Panc1 (cell line): ENCODE data around the gene TCF15. TPM values are rescaled to one million over a fixed set of nuclear protein-coding genes. Genes with fewer than 3 reads are reported as not detected.

ENCODE experiments used
- ATAC-seq: fragments of 200-7000 bp; cut with Tn5 transposase; 2 replicates; pipeline ENCODE4 v1.9.1; 2020; ENCODE audit warnings: mild to moderate bottlenecking, moderate library complexity
- BruUV-seq: library from RNA; stranded (reverse); fragments of 400-500 nt; replicated peaks from 2 replicates; lab custom pipeline; 2021; lab: Mats Ljungman, UMichigan
- CTCF ChIA-PET: fragments of 300-600 bp; sonication (Branson Sonifier 250); formaldehyde crosslinking; loops from one replicate; lab custom pipeline; 2022; ENCODE audit warnings: antibody characterized with exemption; lab: Charles Lee
- POLR2A ChIA-PET: fragments of 300-600 bp; sonication (Branson Sonifier 250); formaldehyde crosslinking; loops from one replicate; lab custom pipeline; 2022; ENCODE audit warnings: antibody characterized with exemption; lab: Charles Lee
- DNase-seq: peaks from one replicate; pipeline ENCODE4 v3.0.0-alpha.2; 2010; ENCODE audit warnings: low read depth, low spot score
- H3K27ac ChIP-seq: 2 replicates; pipeline ENCODE4 v1.5.1; 2011; ENCODE audit warnings: mild to moderate bottlenecking, low read length, inconsistent platforms
- H3K27me3 ChIP-seq: fragments of 200-500 bp; sonication (Bioruptor generic); 2 replicates; pipeline ENCODE4 v1.6.0; 2014; ENCODE audit warnings: low read length, inconsistent platforms; ENCODE audit not compliant: control insufficient read depth, insufficient read depth
- H3K36me3 ChIP-seq: fragments of 200-500 bp; sonication (Bioruptor generic); 2 replicates; pipeline ENCODE4 v1.5.1; 2014; ENCODE audit warnings: inconsistent platforms, mild to moderate bottlenecking, low read length, moderate library complexity; ENCODE audit not compliant: control insufficient read depth, insufficient read depth
- H3K4me1 ChIP-seq: 2 replicates; pipeline ENCODE4 v1.5.1; 2011; ENCODE audit warnings: inconsistent platforms, mild to moderate bottlenecking, low read length, moderate library complexity; ENCODE audit not compliant: control insufficient read depth, insufficient read depth
- H3K4me3 ChIP-seq, 2 experiments: 2 replicates each; pipeline ENCODE4 v1.5.1; 2011 to 2012; ENCODE audit warnings: low read depth in 2 of 2, low read length in 2 of 2, mild to moderate bottlenecking in 2 of 2, inconsistent platforms in 1 of 2, moderate library complexity in 1 of 2
- H3K9me3 ChIP-seq: fragments of 200-500 bp; sonication (Bioruptor generic); 2 replicates; pipeline ENCODE4 v1.5.1; 2014; ENCODE audit warnings: low read depth, mild to moderate bottlenecking, inconsistent platforms, low read length, moderate library complexity; ENCODE audit not compliant: control insufficient read depth, insufficient read depth
- CTCF ChIP-seq: fragments of 450-650 bp; IDR thresholded peaks from 2 replicates; pipeline ENCODE4 v1.5.1; 2017; ENCODE audit warnings: mild to moderate bottlenecking
- POLR2AphosphoS5 ChIP-seq: IDR thresholded peaks from 2 replicates; pipeline ENCODE4 v1.6.1; 2012; ENCODE audit warnings: mild to moderate bottlenecking, low read depth, low read length, moderate library complexity
- SIN3A ChIP-seq: IDR thresholded peaks from 2 replicates; pipeline ENCODE4 v1.6.1; 2012; ENCODE audit warnings: low read depth, mild to moderate bottlenecking, low read length, moderate library complexity, borderline replicate concordance; ENCODE audit not compliant: insufficient read depth
- TCF7L2 ChIP-seq: IDR thresholded peaks from 2 replicates; pipeline ENCODE4 v1.6.1; 2011; ENCODE audit warnings: mild to moderate bottlenecking, low read depth, low read length, inconsistent platforms
- in situ Hi-C: cut with HindIII; loops from 2 replicates; pipeline ENCODE4 v1.10.0; 2016; ENCODE audit warnings: low sequenced_read_pairs, low pct_unique_long_range_greater_than_20kb
- intact Hi-C: fragments of 100-400 bp; cut with micrococcal nuclease; formaldehyde crosslinking; loops from one replicate; pipeline ENCODE4 v1.10.0; 2022; ENCODE audit not compliant: unreplicated experiment
- total RNA-seq: library from RNA; stranded (reverse); gene quantifications from one replicate; pipeline ENCODE4 v1.2.1, GENCODE V29; 2021; ENCODE audit not compliant: unreplicated experiment
- TF ChIP-seq, protein P1 (sequence below), 2 experiments: IDR thresholded peaks; 2 replicates each; pipeline ENCODE4 v1.6.1; 2011 to 2012; ENCODE audit warnings: low read depth in 2 of 2, control low read depth in 1 of 2, low read length in 1 of 2, mild to moderate bottlenecking in 1 of 2, moderate library complexity in 1 of 2; ENCODE audit not compliant: insufficient read depth in 1 of 2

TCF15 gene
- total RNA-seq, 1 experiment from 2014 or later = not detected

DNA sequence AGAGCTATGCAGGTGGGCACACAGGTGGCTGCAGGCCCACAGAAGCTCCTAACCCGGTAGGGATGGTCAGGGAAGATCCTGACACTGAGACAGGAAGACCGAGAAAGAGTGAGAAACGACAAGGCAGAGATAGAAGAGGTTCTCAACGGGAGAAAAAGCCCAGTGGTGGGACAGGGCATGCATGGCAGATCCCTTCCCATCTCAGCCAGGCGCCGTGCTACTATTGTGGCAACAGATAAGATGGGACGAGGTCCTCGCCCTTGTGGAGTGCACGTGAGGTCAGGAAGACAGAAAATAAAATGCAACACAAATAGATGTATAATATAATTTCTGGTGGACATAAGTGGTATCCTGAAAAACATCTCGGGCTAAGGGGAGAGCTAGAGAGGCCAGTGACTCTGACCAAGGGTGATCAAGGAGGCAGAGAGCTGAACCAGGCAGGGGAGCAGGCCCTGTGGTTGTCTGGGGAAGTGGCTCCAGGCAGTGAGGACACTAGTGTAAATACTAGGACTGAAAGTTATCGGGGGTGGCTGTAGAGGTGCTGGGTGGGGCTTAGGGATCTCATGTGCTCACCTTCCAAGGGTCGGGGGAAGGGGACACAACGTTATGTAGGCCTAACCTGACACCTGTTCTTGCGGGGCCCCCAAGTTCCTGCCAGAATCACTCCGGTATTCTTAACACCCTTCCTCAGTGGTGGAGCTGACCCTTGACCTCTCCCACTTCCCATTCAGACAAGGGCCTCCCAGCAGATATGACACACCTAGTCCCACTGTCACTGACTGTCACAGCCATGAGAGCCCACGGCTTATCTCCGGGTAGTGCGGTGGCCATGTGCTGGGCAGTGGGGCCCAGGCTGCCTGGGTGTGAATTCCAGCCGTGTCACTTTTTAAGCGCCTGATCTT, 41.9 kb upstream of the TCF15 start:
- intact Hi-C loops (loop anchor here (2.0 kb wide), 1 partner anchor 77 kb away; no protein-coding TSS in a partner anchor), in situ Hi-C loops (no loop called here)
- peaks cover 5% of the 10 kb centered on the region; the same call in 1 of the 2 replicates for H3K9me3 ChIP-seq
- TSS peak; percentile 60 for BruUV-seq
- peaks cover 17% of the 10 kb centered on the region for H3K4me1 ChIP-seq
- H3K27me3 ChIP-seq = no peaks in the 10 kb centered on the region
- CTCF ChIA-PET = interaction anchor here (1.0 kb wide), 1 partner anchor 87 kb away, joined by 4 read pairs; no protein-coding TSS in a partner anchor
- peaks cover 5% of the 10 kb centered on the region; the same call in 1 of the 2 replicates for H3K36me3 ChIP-seq
- TF ChIP-seq TCF7L2 (no peak), POLR2AphosphoS5 (no peak), CTCF (no peak), SIN3A (no peak)
- TF ChIP-seq, protein P1, sequence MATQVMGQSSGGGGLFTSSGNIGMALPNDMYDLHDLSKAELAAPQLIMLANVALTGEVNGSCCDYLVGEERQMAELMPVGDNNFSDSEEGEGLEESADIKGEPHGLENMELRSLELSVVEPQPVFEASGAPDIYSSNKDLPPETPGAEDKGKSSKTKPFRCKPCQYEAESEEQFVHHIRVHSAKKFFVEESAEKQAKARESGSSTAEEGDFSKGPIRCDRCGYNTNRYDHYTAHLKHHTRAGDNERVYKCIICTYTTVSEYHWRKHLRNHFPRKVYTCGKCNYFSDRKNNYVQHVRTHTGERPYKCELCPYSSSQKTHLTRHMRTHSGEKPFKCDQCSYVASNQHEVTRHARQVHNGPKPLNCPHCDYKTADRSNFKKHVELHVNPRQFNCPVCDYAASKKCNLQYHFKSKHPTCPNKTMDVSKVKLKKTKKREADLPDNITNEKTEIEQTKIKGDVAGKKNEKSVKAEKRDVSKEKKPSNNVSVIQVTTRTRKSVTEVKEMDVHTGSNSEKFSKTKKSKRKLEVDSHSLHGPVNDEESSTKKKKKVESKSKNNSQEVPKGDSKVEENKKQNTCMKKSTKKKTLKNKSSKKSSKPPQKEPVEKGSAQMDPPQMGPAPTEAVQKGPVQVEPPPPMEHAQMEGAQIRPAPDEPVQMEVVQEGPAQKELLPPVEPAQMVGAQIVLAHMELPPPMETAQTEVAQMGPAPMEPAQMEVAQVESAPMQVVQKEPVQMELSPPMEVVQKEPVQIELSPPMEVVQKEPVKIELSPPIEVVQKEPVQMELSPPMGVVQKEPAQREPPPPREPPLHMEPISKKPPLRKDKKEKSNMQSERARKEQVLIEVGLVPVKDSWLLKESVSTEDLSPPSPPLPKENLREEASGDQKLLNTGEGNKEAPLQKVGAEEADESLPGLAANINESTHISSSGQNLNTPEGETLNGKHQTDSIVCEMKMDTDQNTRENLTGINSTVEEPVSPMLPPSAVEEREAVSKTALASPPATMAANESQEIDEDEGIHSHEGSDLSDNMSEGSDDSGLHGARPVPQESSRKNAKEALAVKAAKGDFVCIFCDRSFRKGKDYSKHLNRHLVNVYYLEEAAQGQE (IDR thresholded peaks at IDR 0.05; ENCODE audit: insufficient read depth in 1 of 2, low read depth in 2 of 2, low read length in 1 of 2) = no peak
- DNase-seq (no peak), ATAC-seq (peak; percentile 1; the same call in 1 of the 2 replicates)
- peak overlapping the region; percentile 83 to 97 for H3K4me3 ChIP-seq
- POLR2A ChIA-PET = no interaction called here
- H3K27ac ChIP-seq = peak overlapping the region; percentile 77

- POLR2A ChIA-PET = interaction anchor here (0.5 kb wide), 1 partner anchor 133 kb away, joined by 4 read pairs; no protein-coding TSS in a partner anchor
- Histone ChIP-seq H3K27ac (no peak overlapping the region), H3K4me3 (no peak overlapping the region), H3K36me3 (peaks cover 5% of the 10 kb centered on the region; the same call in 1 of the 2 replicates), H3K9me3 (peaks cover 5% of the 10 kb centered on the region; the same call in 1 of the 2 replicates), H3K27me3 (no peaks in the 10 kb centered on the region), H3K4me1 (peaks cover 21% of the 10 kb centered on the region)
- CTCF ChIA-PET = no interaction called here
- DNase-seq (no peak), ATAC-seq (no peak)
- intact Hi-C loops = no loop called here
- TF ChIP-seq POLR2AphosphoS5 (no peak), CTCF (peak; percentile 23; the same call in 1 of the 2 replicates)
- TF ChIP-seq, protein P1 (IDR thresholded peaks at IDR 0.05; ENCODE audit: insufficient read depth in 1 of 2, low read depth in 2 of 2, low read length in 1 of 2) = no peak
- in situ Hi-C loops = no loop called here
- no TSS peak for BruUV-seq
Observed at GRCh38 chr20:650954-651353, 40.8 kb upstream of the TCF15 start.
